Activated naive CD4-positive, alpha-beta T cell treated with anti-CD3 and anti-CD28 coated beads for 36 hours (primary cell): ENCODE data around the gene SGCA. TPM values are rescaled to one million over a fixed set of nuclear protein-coding genes. Genes with fewer than 3 reads are reported as not detected.

Experiments
- CTCF ChIA-PET: fragments of 350-600 bp; sonication (Branson Sonifier 250); formaldehyde crosslinking; loops from one replicate; lab custom pipeline; 2021; ENCODE audit warnings: antibody characterized with exemption; lab: Charles Lee
- DNase-seq: peaks from one replicate; pipeline ENCODE4 v3.0.0-alpha.2; 2020
- H3K27ac Mint-ChIP-seq: one replicate; pipeline ENCODE4 v1.8.0; 2021; ENCODE audit warnings: mild to moderate bottlenecking, mixed read lengths
- H3K27me3 Mint-ChIP-seq: one replicate; pipeline ENCODE4 v1.8.0; 2021; ENCODE audit warnings: low read depth, mixed read lengths
- H3K36me3 Mint-ChIP-seq: one replicate; pipeline ENCODE4 v1.8.0; 2021; ENCODE audit warnings: low read depth, mixed read lengths
- H3K4me1 Mint-ChIP-seq: one replicate; pipeline ENCODE4 v1.8.0; 2021; ENCODE audit warnings: low read depth, mixed read lengths
- H3K4me3 Mint-ChIP-seq: one replicate; pipeline ENCODE4 v1.8.0; 2021; ENCODE audit warnings: mild to moderate bottlenecking, moderate library complexity, mixed read lengths
- H3K9me3 Mint-ChIP-seq: one replicate; pipeline ENCODE4 v1.8.0; 2021; ENCODE audit warnings: mixed read lengths
- intact Hi-C: fragments of 100-400 bp; cut with micrococcal nuclease; formaldehyde crosslinking; loops from one replicate; pipeline ENCODE4 v1.15.1; 2023
- total RNA-seq, 2 experiments: library from RNA; stranded (reverse); gene quantifications; one replicate each; pipeline ENCODE4 v1.2.3, GENCODE V29; 2021

Gene SGCA
- total RNA-seq, 2 experiments from 2014 or later = 0.14 TPM; not detected in 1

GRCh38 chr17:50152736-50153135, 13.1 kb upstream of the SGCA start:
- peak overlapping the region; percentile 96 for H3K27ac Mint-ChIP-seq
- H3K36me3 Mint-ChIP-seq = peaks cover 10% of the 10 kb centered on the region
- H3K9me3 Mint-ChIP-seq = no peaks in the 10 kb centered on the region
- intact Hi-C loops = loop anchor here (5.0 kb wide), 1 partner anchor 415 kb away; no protein-coding TSS in a partner anchor
- no peaks in the 10 kb centered on the region for H3K27me3 Mint-ChIP-seq
- CTCF ChIA-PET = interaction anchor here (0.6 to 3.6 kb wide), 10 partner anchors 9 to 295 kb away, joined by 3 to 32 read pairs (median 4); no protein-coding TSS in a partner anchor
- peaks cover 30% of the 10 kb centered on the region for H3K4me1 Mint-ChIP-seq
- no peak overlapping the region for H3K4me3 Mint-ChIP-seq
- no peak for DNase-seq

GRCh38 chr17:50153650-50154575, 11.9 kb upstream of the SGCA start:
- Mint-ChIP-seq H3K9me3 (no peaks in the 10 kb centered on the region), H3K36me3 (peaks cover 2% of the 10 kb centered on the region), H3K27ac (no peak overlapping the region), H3K27me3 (no peaks in the 10 kb centered on the region), H3K4me1 (peaks cover 30% of the 10 kb centered on the region), H3K4me3 (no peak overlapping the region)
- DNase-seq = no peak
- CTCF ChIA-PET = interaction anchor here (1.0 to 1.3 kb wide), 3 partner anchors 14 to 36 kb away, joined by 4 to 7 read pairs (median 4); no protein-coding TSS in a partner anchor
- intact Hi-C loops = loop anchor here (5.0 kb wide), 1 partner anchor 417 kb away; no protein-coding TSS in a partner anchor

GRCh38 chr17:50154604-50155003, 11.2 kb upstream of the SGCA start:
- CTCF ChIA-PET = interaction anchor here (1.0 to 1.3 kb wide), 3 partner anchors 14 to 37 kb away, joined by 4 to 7 read pairs (median 4); no protein-coding TSS in a partner anchor
- H3K27ac Mint-ChIP-seq = no peak overlapping the region
- intact Hi-C loops = loop anchor here (5.0 kb wide), 1 partner anchor 417 kb away; no protein-coding TSS in a partner anchor
- H3K27me3 Mint-ChIP-seq = no peaks in the 10 kb centered on the region
- no peaks in the 10 kb centered on the region for H3K36me3 Mint-ChIP-seq
- H3K4me3 Mint-ChIP-seq = no peak overlapping the region
- no peak for DNase-seq
- H3K9me3 Mint-ChIP-seq = no peaks in the 10 kb centered on the region
- H3K4me1 Mint-ChIP-seq = peaks cover 30% of the 10 kb centered on the region

DNA sequence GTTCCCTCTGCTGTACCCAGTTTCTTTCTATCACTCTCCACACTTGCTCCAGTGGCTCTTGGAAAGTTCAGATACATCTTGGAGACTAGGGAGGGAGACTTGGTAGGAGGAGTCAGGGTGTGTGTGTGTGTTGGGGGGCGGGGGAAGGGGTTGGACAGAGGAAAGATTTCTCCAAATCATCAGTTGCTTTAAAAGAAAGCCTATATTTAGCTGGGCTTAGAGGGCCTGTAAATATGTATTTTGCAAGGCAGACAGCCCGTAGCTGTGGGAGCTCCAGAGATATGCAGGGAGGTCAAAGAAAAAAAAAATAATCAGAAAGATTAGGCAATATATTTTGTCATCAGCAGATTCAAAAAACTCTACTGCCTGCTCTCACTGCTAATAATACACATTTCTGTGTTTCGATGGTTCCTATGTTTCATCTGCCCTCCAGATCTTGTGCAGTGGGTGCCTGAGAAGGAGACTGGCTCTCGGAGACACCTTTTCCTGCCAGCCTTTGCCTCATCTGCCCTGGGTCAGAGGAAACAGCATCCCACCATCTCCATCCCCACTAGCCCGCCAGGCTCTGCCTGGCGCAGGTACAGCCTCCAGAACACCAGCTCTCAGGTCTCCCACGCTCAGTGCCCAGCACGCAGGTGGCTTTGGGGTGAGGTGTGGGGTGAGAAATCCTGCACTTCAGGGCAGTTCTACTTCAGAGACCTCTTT, 10.5 kb upstream of the SGCA start:
- H3K9me3 Mint-ChIP-seq = no peaks in the 10 kb centered on the region
- H3K4me1 Mint-ChIP-seq = peaks cover 30% of the 10 kb centered on the region
- H3K36me3 Mint-ChIP-seq = no peaks in the 10 kb centered on the region
- H3K4me3 Mint-ChIP-seq = no peak overlapping the region
- H3K27ac Mint-ChIP-seq = no peak overlapping the region
- intact Hi-C loops = no loop called here
- DNase-seq = no peak
- no peaks in the 10 kb centered on the region for H3K27me3 Mint-ChIP-seq
- CTCF ChIA-PET = interaction anchor here (0.8 to 1.5 kb wide), 6 partner anchors 9 to 137 kb away, joined by 3 to 8 read pairs (median 5); no protein-coding TSS in a partner anchor

- H3K27me3 Mint-ChIP-seq = no peaks in the 10 kb centered on the region
- no peaks in the 10 kb centered on the region for H3K9me3 Mint-ChIP-seq
- CTCF ChIA-PET = interaction anchor here (0.7 to 0.8 kb wide), 2 partner anchors 12 to 40 kb away, joined by 3 read pairs; no protein-coding TSS in a partner anchor
- intact Hi-C loops = no loop called here
- H3K4me3 Mint-ChIP-seq = no peak overlapping the region
- H3K27ac Mint-ChIP-seq = no peak overlapping the region
- DNase-seq = no peak
- H3K36me3 Mint-ChIP-seq = no peaks in the 10 kb centered on the region
- peaks cover 40% of the 10 kb centered on the region for H3K4me1 Mint-ChIP-seq
Measured at GRCh38 chr17:50157891-50158290, 7.9 kb upstream of the SGCA start.

DNA sequence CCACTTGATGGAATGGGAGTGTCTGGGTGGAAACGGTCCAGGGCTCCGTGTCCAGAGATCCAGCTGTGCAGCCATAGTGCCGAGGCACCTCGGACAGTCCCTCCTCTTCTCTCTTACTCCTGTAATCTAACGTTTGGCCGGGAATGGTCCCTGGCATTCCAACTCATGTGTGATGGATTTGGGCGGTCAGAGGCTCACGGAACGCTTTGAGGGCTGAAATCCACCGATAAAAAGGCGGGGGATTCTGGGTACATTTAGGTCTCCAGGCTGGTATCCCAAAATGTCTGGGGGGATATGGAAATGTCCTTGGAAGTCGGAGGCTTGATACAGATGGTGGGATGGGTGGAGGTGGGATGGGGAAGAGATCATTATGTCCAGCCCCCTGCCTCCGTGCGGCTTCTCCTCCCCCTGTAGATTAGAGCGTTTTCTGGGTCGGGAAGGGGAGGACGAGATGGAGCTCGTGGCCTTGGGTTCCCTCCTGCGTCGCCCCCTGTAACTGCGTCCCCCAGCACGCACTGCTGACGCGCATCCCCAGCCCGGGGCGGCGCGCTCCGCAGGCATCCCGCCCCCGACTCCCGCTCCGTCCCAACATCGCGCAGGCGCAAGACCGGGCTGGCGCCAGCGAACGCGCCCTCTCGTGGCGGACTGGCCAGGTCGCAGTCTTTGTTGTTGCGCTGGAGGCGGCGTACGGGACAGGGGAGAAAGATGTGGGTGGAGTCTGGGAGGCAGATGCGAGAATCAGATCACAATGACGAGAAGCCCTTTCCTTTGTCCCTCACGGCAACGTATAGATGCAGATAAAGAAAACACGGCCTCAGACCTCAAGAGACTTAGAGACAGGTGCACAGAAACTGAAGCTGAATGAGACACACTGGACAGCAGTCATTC, 4.5 kb upstream of the SGCA start:
- Mint-ChIP-seq H3K9me3 (no peaks in the 10 kb centered on the region), H3K27me3 (no peaks in the 10 kb centered on the region), H3K27ac (peak overlapping the region; percentile 96), H3K36me3 (no peaks in the 10 kb centered on the region), H3K4me3 (peak overlapping the region; percentile 64), H3K4me1 (peaks cover 35% of the 10 kb centered on the region)
- intact Hi-C loops = loop anchor here (1.0 kb wide), 4 partner anchors 10 to 66 kb away; partner anchors contain the start of gene PDK2
- CTCF ChIA-PET = interaction anchor here (0.6 to 2.8 kb wide), 30 partner anchors 9 to 405 kb away, joined by 3 to 44 read pairs (median 4); partner anchors contain the start of genes PDK2, PPP1R9B and SAMD14
- DNase-seq = peak; percentile 97

GRCh38 chr17:50161911-50162288, 3.9 kb upstream of the SGCA start:
- Mint-ChIP-seq H3K4me1 (peaks cover 35% of the 10 kb centered on the region), H3K4me3 (peak overlapping the region; percentile 64), H3K9me3 (no peaks in the 10 kb centered on the region), H3K27me3 (no peaks in the 10 kb centered on the region), H3K36me3 (no peaks in the 10 kb centered on the region), H3K27ac (peak overlapping the region; percentile 96)
- no peak for DNase-seq
- intact Hi-C loops = loop anchor here (1.0 kb wide), 4 partner anchors 11 to 67 kb away; partner anchors contain the start of gene PDK2
- CTCF ChIA-PET = interaction anchor here (0.6 to 2.8 kb wide), 27 partner anchors 8 to 405 kb away, joined by 3 to 44 read pairs (median 5); partner anchors contain the start of genes PDK2, PPP1R9B and SAMD14

- Mint-ChIP-seq H3K4me3 (peak overlapping the region; percentile 7), H3K4me1 (peaks cover 35% of the 10 kb centered on the region), H3K36me3 (no peaks in the 10 kb centered on the region), H3K27ac (peak overlapping the region; percentile 96), H3K9me3 (no peaks in the 10 kb centered on the region), H3K27me3 (no peaks in the 10 kb centered on the region)
- CTCF ChIA-PET = interaction anchor here (0.7 to 2.8 kb wide), 25 partner anchors 7 to 235 kb away, joined by 3 to 44 read pairs (median 5); partner anchors contain the start of genes LRRC59, PDK2, PPP1R9B and SAMD14
- DNase-seq = peak; percentile 42
- intact Hi-C loops = no loop called here
Measured at GRCh38 chr17:50162466-50163254, 3.1 kb upstream of the SGCA start.

- Mint-ChIP-seq H3K4me3 (no peak overlapping the region), H3K36me3 (no peaks in the 10 kb centered on the region), H3K27ac (peak overlapping the region; percentile 52), H3K27me3 (no peaks in the 10 kb centered on the region), H3K9me3 (no peaks in the 10 kb centered on the region), H3K4me1 (peaks cover 37% of the 10 kb centered on the region)
- DNase-seq = peak; percentile 45
- intact Hi-C loops = no loop called here
- CTCF ChIA-PET = interaction anchor here (0.8 to 2.2 kb wide), 8 partner anchors 10 to 234 kb away, joined by 3 to 8 read pairs (median 4); partner anchors contain the start of gene LRRC59
Measured at GRCh38 chr17:50163843-50164696, 1.7 kb upstream of the SGCA start.

DNA sequence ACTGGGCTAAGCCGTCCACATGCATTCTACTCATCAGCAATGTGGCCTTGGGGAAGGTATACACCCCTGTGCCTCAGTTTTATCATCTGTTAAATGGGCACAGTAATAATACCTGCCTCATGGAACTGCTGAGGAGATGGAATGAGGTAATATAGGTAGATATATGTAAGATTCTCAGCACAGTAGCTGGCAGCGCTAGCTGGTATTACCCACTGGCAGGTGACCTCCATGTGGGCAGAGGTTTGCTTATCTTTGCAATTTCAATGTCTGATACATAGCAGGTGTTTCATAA, 1.2 kb upstream of the SGCA start:
- no peak overlapping the region for H3K4me3 Mint-ChIP-seq
- H3K4me1 Mint-ChIP-seq = peaks cover 41% of the 10 kb centered on the region
- CTCF ChIA-PET = interaction anchor here (1.3 to 2.2 kb wide), 3 partner anchors 9 to 198 kb away, joined by 3 to 8 read pairs (median 3); no protein-coding TSS in a partner anchor
- no peak for DNase-seq
- no peaks in the 10 kb centered on the region for H3K27me3 Mint-ChIP-seq
- no peak overlapping the region for H3K27ac Mint-ChIP-seq
- no peaks in the 10 kb centered on the region for H3K9me3 Mint-ChIP-seq
- no peaks in the 10 kb centered on the region for H3K36me3 Mint-ChIP-seq
- intact Hi-C loops = no loop called here
